IMR-90 (cell line): Measurements from ENCODE around the gene CEACAM3. TPM values are rescaled to one million over a fixed set of nuclear protein-coding genes. Genes with fewer than 3 reads are reported as not detected.

Experiments
- ATAC-seq: fragments of 200-7000 bp; cut with Tn5 transposase; 2 replicates; pipeline ENCODE4 v1.9.1; 2020; ENCODE audit warnings: low read depth, mild to moderate bottlenecking, moderate library complexity
- BruUV-seq: library from RNA; stranded (reverse); fragments of 400-500 nt; replicated peaks from 2 replicates; lab custom pipeline; 2021; lab: Mats Ljungman, UMichigan
- CTCF ChIA-PET: fragments of 300-600 bp; formaldehyde crosslinking; extraction: SDS; loops from one replicate; lab custom pipeline; 2021; ENCODE audit warnings: antibody characterized with exemption; lab: Yijun Ruan, JAX
- POLR2A ChIA-PET: fragments of 300-600 bp; sonication (Branson Sonifier 250); formaldehyde crosslinking; loops from one replicate; lab custom pipeline; 2022; ENCODE audit warnings: antibody characterized with exemption; ENCODE audit not compliant: unreplicated experiment; lab: Charles Lee
- DNase-seq: peaks from one replicate; pipeline ENCODE4 v3.0.0; 2013
- H2AFZ ChIP-seq: replicated peaks from 2 replicates; pipeline ENCODE3; 2013; ENCODE audit warnings: low read length, mild to moderate bottlenecking; ENCODE audit not compliant: poor library complexity
- H2AK5ac ChIP-seq: 2 replicates; pipeline ENCODE4 v1.6.1; 2013; ENCODE audit warnings: low read depth, low read length, inconsistent platforms
- H2AK9ac ChIP-seq: replicated peaks from 2 replicates; pipeline ENCODE3; 2013; ENCODE audit warnings: mild to moderate bottlenecking, low read depth, low read length, moderate library complexity; ENCODE audit not compliant: poor library complexity
- H2BK120ac ChIP-seq: 2 replicates; pipeline ENCODE4 v1.6.1; 2013; ENCODE audit warnings: low read depth, low read length, inconsistent platforms
- H2BK15ac ChIP-seq: 3 replicates; pipeline ENCODE4 v1.6.1; 2013; ENCODE audit warnings: low read depth, low read length, inconsistent platforms
- H2BK20ac ChIP-seq: 2 replicates; pipeline ENCODE4 v1.6.1; 2013; ENCODE audit warnings: low read depth, mild to moderate bottlenecking, inconsistent platforms, low read length, moderate library complexity
- H2BK5ac ChIP-seq: 2 replicates; pipeline ENCODE4 v1.6.1; 2013; ENCODE audit warnings: mild to moderate bottlenecking, low read depth, low read length, inconsistent platforms; ENCODE audit not compliant: poor library complexity, severe bottlenecking
- H3K14ac ChIP-seq: replicated peaks from 2 replicates; pipeline ENCODE4 v1.6.1; 2013; ENCODE audit warnings: low read depth, low read length, inconsistent platforms
- H3K18ac ChIP-seq: 2 replicates; pipeline ENCODE4 v1.6.1; 2013; ENCODE audit warnings: low read depth, low read length, control low read depth
- H3K23ac ChIP-seq: 2 replicates; pipeline ENCODE4 v1.6.1; 2013; ENCODE audit warnings: low read depth, low read length, inconsistent platforms
- H3K27ac ChIP-seq: 2 replicates; pipeline ENCODE4 v1.5.1; 2013; ENCODE audit warnings: mild to moderate bottlenecking, control low read depth, low read length; ENCODE audit not compliant: insufficient read depth
- H3K27me3 ChIP-seq: 2 replicates; pipeline ENCODE4 v1.6.1; 2013; ENCODE audit warnings: low read length; ENCODE audit not compliant: control insufficient read depth, insufficient read depth
- H3K36me3 ChIP-seq: 2 replicates; pipeline ENCODE4 v1.6.1; 2013; ENCODE audit warnings: low read length, mixed read lengths; ENCODE audit not compliant: control insufficient read depth, insufficient read depth
- H3K4ac ChIP-seq: 2 replicates; pipeline ENCODE4 v1.6.1; 2013; ENCODE audit warnings: low read depth, low read length, inconsistent platforms
- H3K4me1 ChIP-seq: 2 replicates; pipeline ENCODE4 v1.6.1; 2013; ENCODE audit warnings: low read length, mixed read lengths; ENCODE audit not compliant: control insufficient read depth, insufficient read depth
- H3K4me2 ChIP-seq: 2 replicates; pipeline ENCODE4 v1.6.1; 2013; ENCODE audit warnings: low read depth, mild to moderate bottlenecking, control low read depth, low read length, moderate library complexity
- H3K4me3 ChIP-seq: 2 replicates; pipeline ENCODE4 v1.5.1; 2013; ENCODE audit warnings: low read depth, mild to moderate bottlenecking, control low read depth, low read length, moderate library complexity; ENCODE audit not compliant: insufficient read depth
- H3K56ac ChIP-seq: 2 replicates; pipeline ENCODE4 v1.6.1; 2013; ENCODE audit warnings: low read length, inconsistent platforms; ENCODE audit not compliant: insufficient read depth; ENCODE audit errors: extremely low read depth
- H3K79me1 ChIP-seq, 2 experiments: 2 replicates each; pipeline ENCODE4 v1.6.1; 2013; ENCODE audit warnings: low read length in 2 of 2, inconsistent platforms in 1 of 2, low read depth in 1 of 2
- H3K9ac ChIP-seq: 2 replicates; pipeline ENCODE4 v1.6.1; 2013; ENCODE audit warnings: low read depth, low read length, control low read depth
- H3K9me1 ChIP-seq: 2 replicates; pipeline ENCODE4 v1.6.1; 2013; ENCODE audit warnings: low read length, inconsistent platforms; ENCODE audit not compliant: insufficient read depth
- H3K9me3 ChIP-seq: 2 replicates; pipeline ENCODE4 v1.6.1; 2013; ENCODE audit warnings: low read length; ENCODE audit not compliant: control insufficient read depth, insufficient read depth
- H4K20me1 ChIP-seq: 2 replicates; pipeline ENCODE4 v1.6.1; 2013; ENCODE audit warnings: low read length, inconsistent platforms; ENCODE audit not compliant: insufficient read depth
- H4K5ac ChIP-seq: 2 replicates; pipeline ENCODE4 v1.6.1; 2013; ENCODE audit warnings: mild to moderate bottlenecking, low read depth, low read length, control low read depth
- H4K8ac ChIP-seq, 2 experiments: 2 replicates each; pipeline ENCODE4 v1.6.1; 2013; ENCODE audit warnings: low read depth in 2 of 2, low read length in 2 of 2, control low read depth in 1 of 2, inconsistent platforms in 1 of 2
- H4K91ac ChIP-seq: 2 replicates; pipeline ENCODE4 v1.6.1; 2013; ENCODE audit warnings: low read depth, low read length, inconsistent platforms; ENCODE audit not compliant: insufficient read depth
- RFX5 ChIP-seq: IDR thresholded peaks from 2 replicates; pipeline ENCODE4 v1.8.0; 2012; ENCODE audit warnings: low read depth, mild to moderate bottlenecking, low read length, moderate library complexity
- WGBS, 2 experiments: methylation state at CpG; one replicate each; pipeline versions ENCODE4 v1.1.5 to v1.1.7; 2013; ENCODE audit warnings: missing lambda C conversion rate in 2 of 2; ENCODE audit not compliant: insufficient read length in 1 of 2; ENCODE audit errors: extremely low coverage in 2 of 2; 5-methylcytosine and 5-hydroxymethylcytosine counted together
- dilution Hi-C: fragments of 300-500 bp; cut with HindIII; formaldehyde crosslinking; loops from one replicate; pipeline ENCODE4 v1.14.3; 2018; ENCODE audit warnings: low sequenced_read_pairs; ENCODE audit not compliant: unreplicated experiment
- in situ Hi-C: fragments of 300-500 bp; cut with MboI; formaldehyde crosslinking; loops from 3 replicates; pipeline ENCODE4 v1.14.3; 2019; ENCODE audit warnings: low sequenced_read_pairs, inconsistent platforms, mixed read lengths
- intact Hi-C: fragments of 100-400 bp; cut with micrococcal nuclease; formaldehyde crosslinking; loops from 2 replicates; pipeline ENCODE4 v1.10.0; 2022
- polyA plus RNA-seq, 3 experiments: library from polyadenylated mRNA; depleted of rRNA; stranded (reverse); fragments of >200 nt; gene quantifications; 2 replicates each; pipeline ENCODE4 v1.2.3, GENCODE V29; 2012; ENCODE audit warnings: low replicate concordance in 1 of 3
- total RNA-seq: library from RNA; depleted of rRNA; stranded (reverse); fragments of >200 nt; gene quantifications from 2 replicates; pipeline ENCODE4 v1.2.3, GENCODE V29; 2012

The CEACAM3 gene
- total and polyA plus RNA-seq, 2 of the 4 experiments (the other 2 are of a cell fraction): not detected

- Histone ChIP-seq H3K79me1 (no peaks in the 10 kb centered on the region), H3K9ac (no peak overlapping the region), H3K23ac (no peak overlapping the region), H2BK120ac (no peak overlapping the region), H2AK9ac (no peak overlapping the region), H4K91ac (no peak overlapping the region), H3K18ac (no peak overlapping the region), H2BK20ac (no peak overlapping the region), H2BK15ac (no peak overlapping the region), H3K4me1 (no peaks in the 10 kb centered on the region), H3K27ac (no peak overlapping the region), H3K4ac (no peak overlapping the region), H4K5ac (no peak overlapping the region), H3K4me3 (no peak overlapping the region), H3K9me1 (no peaks in the 10 kb centered on the region), H3K27me3 (no peaks in the 10 kb centered on the region), H3K56ac (no peak overlapping the region), H4K8ac (no peak overlapping the region), H3K14ac (no peak overlapping the region), H3K9me3 (no peaks in the 10 kb centered on the region), H2AFZ (no peak overlapping the region), H3K36me3 (no peaks in the 10 kb centered on the region), H3K4me2 (no peak overlapping the region), H2BK5ac (no peak overlapping the region), H2AK5ac (no peak overlapping the region), H4K20me1 (no peaks in the 10 kb centered on the region)
- dilution Hi-C loops: no loop called here
- intact Hi-C loops: no loop called here
- DNase-seq (no peak), ATAC-seq (no peak)
- ChIA-PET POLR2A (no interaction called here), CTCF (no interaction called here)
- no peak for TF ChIP-seq RFX5
- in situ Hi-C loops: no loop called here
- no CpG with 5 or more reads among the region's 4 CpGs for WGBS, 2 experiments
- BruUV-seq: no TSS peak
Observed at GRCh38 chr19:41815301-41815700, 18.9 kb downstream of the CEACAM3 start.
